Left ventricle myocardium inferior (tissue), 1 donor: ENCODE measurements around the gene PPP3R1. TPM values are rescaled to one million over a fixed set of nuclear protein-coding genes. Genes with fewer than 3 reads are reported as not detected.

Experiments used
- DNase-seq: peaks from one replicate; pipeline ENCODE4 v3.0.0-alpha.2; 2020
- H3K27ac ChIP-seq: fragments of 200-600 bp; replicated peaks from 2 replicates; pipeline ENCODE4 v1.8.0; 2021
- H3K27me3 ChIP-seq: fragments of 200-600 bp; 2 replicates; pipeline ENCODE4 v1.8.0; 2021; ENCODE audit warnings: low read depth
- H3K36me3 ChIP-seq: fragments of 200-600 bp; 2 replicates; pipeline ENCODE4 v1.8.0; 2021
- H3K4me1 ChIP-seq: fragments of 200-600 bp; 2 replicates; pipeline ENCODE4 v1.8.0; 2021
- H3K4me3 ChIP-seq: fragments of 200-600 bp; 2 replicates; pipeline ENCODE4 v1.8.0; 2021; ENCODE audit warnings: mild to moderate bottlenecking, moderate library complexity
- H3K9me3 ChIP-seq: fragments of 200-600 bp; replicated peaks from 2 replicates; pipeline ENCODE4 v1.8.0; 2021
- CTCF ChIP-seq: fragments of 200-600 bp; IDR thresholded peaks from 2 replicates; pipeline ENCODE4 v1.8.0; 2021; ENCODE audit warnings: antibody characterized with exemption, mild to moderate bottlenecking, borderline replicate concordance
- intact Hi-C: fragments of 100-400 bp; cut with micrococcal nuclease; formaldehyde crosslinking; loops from one replicate; pipeline ENCODE4 v1.11.0; 2022
- total RNA-seq: library from RNA; stranded (reverse); fragmentation: NEBNext Ultra II Directional; extraction: Animal tissue kit (Norgen Biotek cat#: 25700); gene quantifications from one replicate; pipeline ENCODE4 v1.2.1, GENCODE V29; 2021
- donor health status: DM: no; HTN: yes; CAD: no; lungs with severe emphysema.

The PPP3R1 gene
- total RNA-seq, 1 donor from 2014 or later, result 34.6 TPM

- intact Hi-C loops, result no loop called here
- Histone ChIP-seq H3K4me3 (no peak overlapping the region), H3K27me3 (no peaks in the 10 kb centered on the region), H3K36me3 (no peaks in the 10 kb centered on the region), H3K4me1 (peaks cover 32% of the 10 kb centered on the region), H3K9me3 (no peaks in the 10 kb centered on the region), H3K27ac (no peak overlapping the region)
- TF ChIP-seq CTCF, result no peak
- DNase-seq, result no peak
These were observed 40.7 kb upstream of the PPP3R1 start for GRCh38 chr2:68293024-68293423.

- H3K4me3 ChIP-seq, result no peak overlapping the region
- H3K4me1 ChIP-seq, result peaks cover 40% of the 10 kb centered on the region
- no peaks in the 10 kb centered on the region for H3K9me3 ChIP-seq
These were observed 39.9 kb upstream of the PPP3R1 start for GRCh38 chr2:68292108-68292710.

DNA sequence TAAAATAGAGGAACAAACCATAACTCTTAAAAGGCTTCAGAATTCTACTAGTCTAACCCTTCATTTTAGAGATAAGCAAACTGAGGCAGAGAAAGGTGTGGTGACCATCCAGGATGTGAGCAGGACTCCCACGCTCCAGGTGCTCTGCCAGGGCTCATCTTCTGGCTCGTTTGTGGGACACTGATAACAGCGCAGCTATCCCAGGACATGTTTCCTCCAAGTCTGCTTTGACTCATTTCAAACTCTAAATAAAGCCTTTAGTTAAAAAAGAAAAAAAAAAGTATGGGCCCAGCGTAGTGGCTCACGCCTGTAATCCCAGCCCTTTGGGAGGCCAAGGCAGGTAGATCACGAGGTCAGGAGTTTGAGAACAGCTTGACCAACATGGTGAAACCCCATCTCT is 39.0 kb upstream of the PPP3R1 start:
- peaks cover 48% of the 10 kb centered on the region for H3K4me1 ChIP-seq
- intact Hi-C loops, result no loop called here
- H3K9me3 ChIP-seq, result no peaks in the 10 kb centered on the region
- H3K36me3 ChIP-seq, result no peaks in the 10 kb centered on the region
- peak overlapping the region; percentile 40 for H3K27ac ChIP-seq
- no peak overlapping the region for H3K4me3 ChIP-seq
- no peak for TF ChIP-seq CTCF
- no peaks in the 10 kb centered on the region for H3K27me3 ChIP-seq
- DNase-seq, result no peak

More at GRCh38 chr2:68292108-68292710, 39.9 kb upstream of the PPP3R1 start:
- no peaks in the 10 kb centered on the region for H3K27me3 ChIP-seq
- H3K27ac ChIP-seq, result no peak overlapping the region
- TF ChIP-seq CTCF, result peak; percentile 65
- intact Hi-C loops, result no loop called here
- DNase-seq, result no peak
- H3K36me3 ChIP-seq, result no peaks in the 10 kb centered on the region

DNA sequence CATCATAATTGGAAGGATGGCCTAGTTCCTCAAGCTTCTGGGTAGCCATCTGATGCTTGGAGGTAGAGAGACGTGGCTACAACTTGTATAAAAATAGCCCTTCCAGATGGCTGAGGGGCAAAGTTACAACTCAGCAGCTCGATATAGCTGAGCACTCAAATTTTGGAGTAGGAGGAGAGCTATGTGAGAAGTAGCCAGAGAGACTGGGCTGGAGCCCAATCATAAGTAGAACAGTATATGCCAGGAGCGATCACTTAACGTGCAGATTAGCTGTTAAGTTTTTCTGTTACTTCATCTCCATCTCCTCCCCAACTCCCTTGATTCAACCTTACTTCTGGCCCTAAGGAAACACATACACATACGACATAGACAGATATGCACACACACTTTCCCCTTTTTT is 38.6 kb upstream of the PPP3R1 start:
- intact Hi-C loops, result no loop called here
- H3K36me3 ChIP-seq, result no peaks in the 10 kb centered on the region
- no peak for DNase-seq
- no peaks in the 10 kb centered on the region for H3K9me3 ChIP-seq
- TF ChIP-seq CTCF, result no peak
- H3K4me1 ChIP-seq, result peaks cover 48% of the 10 kb centered on the region
- no peak overlapping the region for H3K4me3 ChIP-seq
- no peaks in the 10 kb centered on the region for H3K27me3 ChIP-seq
- peak overlapping the region; percentile 40 for H3K27ac ChIP-seq

GRCh38 chr2:68287580-68288441 is 35.5 kb upstream of the PPP3R1 start:
- TF ChIP-seq CTCF, result no peak
- Histone ChIP-seq H3K27me3 (no peaks in the 10 kb centered on the region), H3K4me1 (peaks cover 51% of the 10 kb centered on the region), H3K36me3 (no peaks in the 10 kb centered on the region), H3K4me3 (peak overlapping the region; percentile 14), H3K27ac (peak overlapping the region; percentile 58), H3K9me3 (no peaks in the 10 kb centered on the region)
- intact Hi-C loops, result loop anchor here (10.0 kb wide), 2 partner anchors 93 to 163 kb away; no protein-coding TSS in a partner anchor
- DNase-seq, result peak; percentile 25
